Progenitor cell of endocrine pancreas (in vitro differentiated cells): ENCODE measurements around the gene LIMS1. TPM values are rescaled to one million over a fixed set of nuclear protein-coding genes. Genes with fewer than 3 reads are reported as not detected.
"Not testable (repeated sequence)": the region's sequence is repeated elsewhere in the genome, so short reads cannot be mapped to it uniquely, and the experiment has no call there.

Source experiments
- DNase-seq: peaks from one replicate; pipeline ENCODE4 v3.0.0; 2021; ENCODE audit warnings: low spot score; ENCODE audit not compliant: unreplicated experiment
- H3K27ac Mint-ChIP-seq: 2 replicates; pipeline ENCODE4 v1.8.0; 2021; ENCODE audit warnings: mild to moderate bottlenecking, moderate library complexity, mixed read lengths
- H3K27me3 Mint-ChIP-seq: 2 replicates; pipeline ENCODE4 v1.8.0; 2021; ENCODE audit warnings: mixed read lengths
- H3K36me3 Mint-ChIP-seq: 2 replicates; pipeline ENCODE4 v1.8.0; 2022; ENCODE audit warnings: mixed read lengths; ENCODE audit not compliant: insufficient read depth
- H3K4me1 Mint-ChIP-seq: 2 replicates; pipeline ENCODE4 v1.8.0; 2021; ENCODE audit warnings: low read depth, mixed read lengths
- H3K4me3 Mint-ChIP-seq: 2 replicates; pipeline ENCODE4 v1.8.0; 2021; ENCODE audit warnings: low read depth, mild to moderate bottlenecking, moderate library complexity, mixed read lengths
- H3K9me3 Mint-ChIP-seq: 2 replicates; pipeline ENCODE4 v1.8.0; 2021; ENCODE audit warnings: low read depth, mixed read lengths
- CTCF ChIP-seq: fragments of 200-600 bp; sonication (generic); IDR thresholded peaks from one replicate; pipeline ENCODE4 v1.5.0; 2021; ENCODE audit warnings: antibody characterized with exemption, mild to moderate bottlenecking; ENCODE audit not compliant: unreplicated experiment
- total RNA-seq: library from RNA; stranded (reverse); gene quantifications from 2 replicates; pipeline ENCODE4 v1.2.1, GENCODE V29; 2021

LIMS1 gene
- total RNA-seq, 1 donor from 2014 or later = 37.7 TPM

GRCh38 chr2:108594982-108595464 is 60.8 kb downstream of the LIMS1 start:
- H3K36me3 Mint-ChIP-seq = peaks cover 1% of the 10 kb centered on the region
- H3K4me3 Mint-ChIP-seq = no peak overlapping the region
- H3K27ac Mint-ChIP-seq = no peak overlapping the region
- H3K4me1 Mint-ChIP-seq = peaks cover 27% of the 10 kb centered on the region
- no peaks in the 10 kb centered on the region for H3K27me3 Mint-ChIP-seq
- H3K9me3 Mint-ChIP-seq = no peaks in the 10 kb centered on the region
- TF ChIP-seq CTCF = no peak
- DNase-seq = no peak

- peaks cover 24% of the 10 kb centered on the region for H3K4me1 Mint-ChIP-seq
Observed at GRCh38 chr2:108595771-108596170, 61.5 kb downstream of the LIMS1 start.

DNA sequence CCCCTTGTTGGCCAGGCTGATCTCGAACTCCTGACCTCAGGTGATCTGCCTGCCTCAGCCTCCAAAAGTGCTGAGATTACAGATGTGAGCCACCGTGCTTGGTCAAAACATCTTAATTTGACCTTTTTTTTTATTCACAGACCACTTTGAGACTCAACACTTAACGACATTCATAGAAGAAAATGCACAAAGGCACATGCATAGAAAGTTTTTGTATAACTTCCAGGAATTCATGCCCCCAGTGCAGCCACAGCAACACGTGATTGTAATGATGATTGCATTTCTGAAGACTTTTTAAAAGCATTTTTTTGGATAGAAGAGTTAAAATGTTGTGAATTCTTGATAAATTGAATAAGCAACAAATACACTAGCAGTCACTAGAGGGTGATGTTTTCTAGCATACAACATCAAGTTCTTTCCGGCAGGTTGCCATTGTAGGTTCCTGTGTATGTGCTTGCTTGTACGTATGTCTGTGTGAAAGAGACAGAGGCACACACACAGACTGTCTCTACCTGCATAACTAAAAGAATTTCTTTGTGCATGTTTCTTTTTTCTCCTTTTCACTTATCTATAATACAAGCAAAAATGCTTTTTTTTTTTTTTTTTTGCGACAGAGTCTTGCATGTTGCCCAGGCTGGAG is 63.0 kb downstream of the LIMS1 start:
- peaks cover 20% of the 10 kb centered on the region for H3K4me1 Mint-ChIP-seq
- not testable (repeated sequence) for H3K4me3 Mint-ChIP-seq

More at GRCh38 chr2:108595771-108596170, 61.5 kb downstream of the LIMS1 start:
- not testable (repeated sequence) for H3K9me3 Mint-ChIP-seq, DNase-seq, H3K27me3 Mint-ChIP-seq, H3K36me3 Mint-ChIP-seq, H3K4me3 Mint-ChIP-seq
- H3K27ac Mint-ChIP-seq = peak overlapping the region; percentile 84

GRCh38 chr2:108601199-108601598 is 66.9 kb downstream of the LIMS1 start:
- not testable (repeated sequence) for H3K9me3 Mint-ChIP-seq, H3K27me3 Mint-ChIP-seq, DNase-seq, H3K4me3 Mint-ChIP-seq, H3K27ac Mint-ChIP-seq, H3K4me1 Mint-ChIP-seq
- H3K36me3 Mint-ChIP-seq = peaks cover 12% of the 10 kb centered on the region

More for the DNA sequence above, 63.0 kb downstream of the LIMS1 start:
- not testable (repeated sequence) for H3K27ac Mint-ChIP-seq, H3K36me3 Mint-ChIP-seq, H3K27me3 Mint-ChIP-seq, H3K9me3 Mint-ChIP-seq, DNase-seq

- Mint-ChIP-seq H3K9me3 (peaks cover 6% of the 10 kb centered on the region), H3K4me3 (no peak overlapping the region), H3K36me3 (peaks cover 12% of the 10 kb centered on the region), H3K27me3 (no peaks in the 10 kb centered on the region), H3K4me1 (peaks cover 1% of the 10 kb centered on the region), H3K27ac (no peak overlapping the region)
- TF ChIP-seq CTCF = no peak
- DNase-seq = no peak
Observed at GRCh38 chr2:108602422-108602821, 68.2 kb downstream of the LIMS1 start.

GRCh38 chr2:108604196-108604595 is 69.9 kb downstream of the LIMS1 start:
- Mint-ChIP-seq H3K4me1 (peaks cover 8% of the 10 kb centered on the region), H3K9me3 (peaks cover 6% of the 10 kb centered on the region), H3K27me3 (no peaks in the 10 kb centered on the region), H3K36me3 (peaks cover 11% of the 10 kb centered on the region), H3K27ac (no peak overlapping the region), H3K4me3 (no peak overlapping the region)
- TF ChIP-seq CTCF = no peak
- DNase-seq = no peak

DNA sequence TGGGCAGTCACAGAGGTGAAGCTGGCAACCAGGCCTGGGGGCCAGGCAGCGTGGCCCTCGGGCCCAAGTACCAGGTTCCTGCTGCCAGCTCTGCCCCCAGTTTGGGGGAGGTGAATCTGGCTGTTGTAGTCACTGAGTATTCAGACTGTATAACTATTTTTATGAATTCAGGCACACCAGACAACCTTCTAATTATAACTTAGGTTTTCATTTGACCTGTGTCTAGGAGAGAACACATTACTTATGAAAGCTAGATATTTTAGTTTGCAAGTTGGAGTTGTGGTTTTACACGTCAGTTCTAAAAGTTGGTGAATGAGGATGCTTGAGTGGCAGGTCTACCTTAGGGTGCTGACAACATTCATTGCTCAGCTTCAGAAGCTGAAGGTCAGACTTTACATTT is 71.7 kb downstream of the LIMS1 start:
- peaks cover under 1% of the 10 kb centered on the region for H3K9me3 Mint-ChIP-seq
- no peak overlapping the region for H3K27ac Mint-ChIP-seq
- no peak for DNase-seq

More for the DNA sequence above, 71.7 kb downstream of the LIMS1 start:
- no peaks in the 10 kb centered on the region for H3K27me3 Mint-ChIP-seq
- no peak overlapping the region for H3K4me3 Mint-ChIP-seq
- peaks cover 5% of the 10 kb centered on the region for H3K36me3 Mint-ChIP-seq
- no peak for TF ChIP-seq CTCF
- H3K4me1 Mint-ChIP-seq = peaks cover 11% of the 10 kb centered on the region
